GM12875 (cell line): Measurements from ENCODE around the gene CCNA1.

Experiments used
- H3K4me3 ChIP-seq: one replicate; pipeline ENCODE4 v1.5.1; 2011; ENCODE audit warnings: low read depth, low read length, control low read depth
- TF ChIP-seq, protein P1 (sequence below): IDR thresholded peaks from 2 replicates; pipeline ENCODE4 v1.5.1; 2011; ENCODE audit warnings: low read depth, mild to moderate bottlenecking, control low read depth, inconsistent platforms, low read length, moderate library complexity, borderline replicate concordance; ENCODE audit not compliant: insufficient read depth

CCNA1 gene

DNA sequence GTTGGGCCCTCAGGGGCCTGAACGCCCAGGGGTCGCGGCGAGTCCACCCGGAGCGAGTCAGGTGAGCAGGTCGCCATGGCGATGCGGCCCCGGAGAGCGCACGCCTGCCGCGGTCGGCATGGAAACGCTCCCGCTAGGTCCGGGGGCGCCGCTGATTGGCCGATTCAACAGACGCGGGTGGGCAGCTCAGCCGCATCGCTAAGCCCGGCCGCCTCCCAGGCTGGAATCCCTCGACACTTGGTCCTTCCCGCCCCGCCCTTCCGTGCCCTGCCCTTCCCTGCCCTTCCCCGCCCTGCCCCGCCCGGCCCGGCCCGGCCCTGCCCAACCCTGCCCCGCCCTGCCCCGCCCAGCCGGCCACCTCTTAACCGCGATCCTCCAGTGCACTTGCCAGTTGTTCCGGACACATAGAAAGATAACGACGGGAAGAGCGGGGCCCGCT is at the start of gene CCNA1:
TSS of gene CCNA1 (plus strand) at position 390 of the 439 bp plus-strand sequence. CDS start 562 bp downstream, outside the sequence.
- no peak within 1 kb of the TSS for H3K4me3 ChIP-seq
- TF ChIP-seq, protein P1, sequence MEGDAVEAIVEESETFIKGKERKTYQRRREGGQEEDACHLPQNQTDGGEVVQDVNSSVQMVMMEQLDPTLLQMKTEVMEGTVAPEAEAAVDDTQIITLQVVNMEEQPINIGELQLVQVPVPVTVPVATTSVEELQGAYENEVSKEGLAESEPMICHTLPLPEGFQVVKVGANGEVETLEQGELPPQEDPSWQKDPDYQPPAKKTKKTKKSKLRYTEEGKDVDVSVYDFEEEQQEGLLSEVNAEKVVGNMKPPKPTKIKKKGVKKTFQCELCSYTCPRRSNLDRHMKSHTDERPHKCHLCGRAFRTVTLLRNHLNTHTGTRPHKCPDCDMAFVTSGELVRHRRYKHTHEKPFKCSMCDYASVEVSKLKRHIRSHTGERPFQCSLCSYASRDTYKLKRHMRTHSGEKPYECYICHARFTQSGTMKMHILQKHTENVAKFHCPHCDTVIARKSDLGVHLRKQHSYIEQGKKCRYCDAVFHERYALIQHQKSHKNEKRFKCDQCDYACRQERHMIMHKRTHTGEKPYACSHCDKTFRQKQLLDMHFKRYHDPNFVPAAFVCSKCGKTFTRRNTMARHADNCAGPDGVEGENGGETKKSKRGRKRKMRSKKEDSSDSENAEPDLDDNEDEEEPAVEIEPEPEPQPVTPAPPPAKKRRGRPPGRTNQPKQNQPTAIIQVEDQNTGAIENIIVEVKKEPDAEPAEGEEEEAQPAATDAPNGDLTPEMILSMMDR: no peak

DNA sequence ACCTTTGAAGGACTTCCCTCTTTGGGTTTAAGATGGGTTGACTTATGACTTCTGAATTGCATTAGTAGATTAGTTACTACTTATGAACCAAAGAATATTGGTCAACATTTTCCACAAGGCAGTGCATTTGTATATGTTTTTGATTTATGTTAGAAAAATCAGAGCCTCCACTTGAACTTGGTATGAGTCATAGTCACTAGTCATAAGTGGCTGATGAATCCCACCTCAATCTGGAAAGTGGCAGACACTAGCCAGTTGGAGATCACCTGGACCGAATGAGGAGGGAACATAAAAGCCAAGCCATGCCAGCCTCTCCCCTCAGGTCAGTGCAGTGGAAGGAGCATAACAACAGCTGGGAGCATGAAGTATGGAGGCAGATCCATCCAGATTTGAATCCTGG is 46.8 kb upstream of the CCNA1 start:
- H3K4me3 ChIP-seq: no peak overlapping the region
- TF ChIP-seq, protein P1: no peak

DNA sequence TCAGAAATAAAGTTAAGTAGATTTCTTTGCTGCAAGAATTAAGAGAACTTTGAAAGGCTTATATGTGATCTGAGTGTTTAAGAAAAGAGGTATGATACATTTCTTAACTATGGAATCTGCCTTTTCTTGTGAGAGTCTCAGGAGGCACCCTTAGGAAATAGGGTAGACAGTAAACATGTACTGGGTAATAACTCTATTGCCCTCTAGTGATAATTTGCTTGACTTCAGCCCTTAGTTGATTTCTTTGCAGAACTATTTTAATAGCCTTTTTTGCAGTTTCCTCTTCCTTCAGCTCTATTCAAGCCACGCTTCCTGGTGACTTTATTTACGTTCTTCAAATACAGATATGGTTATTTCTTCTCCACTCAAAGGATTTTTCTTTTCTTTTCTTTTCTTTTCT is 37.0 kb upstream of the CCNA1 start:
- H3K4me3 ChIP-seq: no peak overlapping the region
- TF ChIP-seq, protein P1: no peak

DNA sequence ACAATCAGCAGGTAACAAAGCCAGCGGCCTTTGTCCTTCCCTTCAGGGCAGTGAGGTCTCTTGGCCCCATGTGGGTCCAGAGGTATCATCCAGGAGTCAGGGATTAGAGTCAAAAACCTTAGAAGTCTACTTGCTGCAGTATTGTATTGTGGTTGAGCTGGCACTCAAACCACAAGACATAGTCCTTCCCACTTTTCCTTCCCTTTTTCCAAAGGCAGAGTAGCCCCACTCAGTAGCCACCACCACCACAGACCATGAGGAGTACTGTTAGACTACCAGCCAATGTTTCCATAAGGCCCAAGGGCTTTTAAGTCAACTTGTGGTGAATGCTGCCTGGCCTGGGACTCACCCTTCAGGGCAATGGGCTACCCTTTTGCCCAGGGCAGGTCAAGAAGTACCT is 27.1 kb upstream of the CCNA1 start:
- no peak overlapping the region for H3K4me3 ChIP-seq
- TF ChIP-seq, protein P1: no peak

DNA sequence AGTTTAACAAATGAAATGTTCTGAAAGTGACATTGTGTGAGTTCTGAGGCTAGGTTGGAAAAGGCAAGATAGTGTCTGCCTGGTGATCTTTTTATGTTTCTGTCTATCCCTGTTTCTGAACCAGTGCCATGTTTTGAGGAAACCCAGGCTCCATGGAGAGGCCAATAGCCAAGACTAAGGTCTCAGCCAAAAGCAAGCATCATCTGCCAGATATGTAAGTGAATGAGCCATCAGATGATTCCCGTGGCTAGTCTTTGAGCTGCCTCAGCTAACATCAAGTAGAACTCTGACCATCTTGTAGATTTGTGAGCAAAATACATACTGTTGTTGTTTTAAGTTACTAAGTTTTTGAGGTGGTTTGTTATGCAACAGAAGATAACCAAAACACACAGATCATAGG is 19.6 kb upstream of the CCNA1 start:
- no peak overlapping the region for H3K4me3 ChIP-seq
- TF ChIP-seq, protein P1: no peak

DNA sequence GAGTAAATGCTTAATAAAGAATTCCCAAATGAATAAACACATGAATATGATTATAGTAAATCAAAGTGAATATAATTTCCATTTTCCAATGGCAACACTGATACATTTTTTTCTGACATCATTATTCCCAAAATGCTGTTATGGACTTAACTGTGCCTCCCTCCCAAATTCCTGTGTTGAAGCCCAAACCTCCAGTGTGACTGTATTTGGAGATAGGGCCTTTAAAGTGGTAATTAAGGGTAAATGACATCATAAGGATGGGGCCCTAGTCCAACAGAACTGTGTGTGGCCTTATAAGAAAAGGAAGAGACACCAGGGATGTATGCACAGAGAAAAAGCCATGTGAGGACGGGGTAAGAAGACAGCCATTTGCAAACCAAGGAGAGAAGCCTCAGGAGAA is 19.1 kb upstream of the CCNA1 start:
- H3K4me3 ChIP-seq: no peak overlapping the region
- TF ChIP-seq, protein P1: no peak

DNA sequence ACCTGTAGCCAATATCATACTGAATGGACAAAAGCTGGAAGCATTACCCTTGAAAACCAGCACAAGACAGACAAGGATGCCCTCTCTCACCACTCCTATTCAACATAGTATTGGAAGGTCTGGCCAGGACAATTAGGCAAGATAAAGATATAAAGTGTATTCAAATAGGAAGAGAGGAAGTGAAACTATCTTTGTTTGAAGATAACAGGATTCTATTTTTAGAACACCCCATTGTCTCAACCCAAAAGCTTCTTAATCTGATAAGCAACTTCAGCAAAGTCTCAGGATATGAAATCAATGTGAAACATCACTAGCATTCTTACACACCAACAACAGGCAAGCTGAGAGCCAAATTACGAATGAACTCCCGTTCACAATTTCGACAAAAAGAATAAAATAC is 17.8 kb upstream of the CCNA1 start:
- H3K4me3 ChIP-seq: no peak overlapping the region

More for the DNA sequence above, 17.8 kb upstream of the CCNA1 start:
- TF ChIP-seq, protein P1: no peak
